HEK293T (cell line): ENCODE measurements around the gene C16orf96.

Source experiments
- ARNT ChIP-seq: fragments of 450-650 bp; IDR thresholded peaks from 2 replicates; pipeline ENCODE4 v1.6.1; 2017; ENCODE audit warnings: mild to moderate bottlenecking
- ELF4 ChIP-seq: fragments of 450-650 bp; IDR thresholded peaks from 2 replicates; pipeline ENCODE4 v1.6.1; 2017; ENCODE audit warnings: antibody characterized with exemption
- FOXA1 ChIP-seq: fragments of 450-650 bp; IDR thresholded peaks from 2 replicates; pipeline ENCODE4 v1.6.1; 2016; ENCODE audit warnings: mild to moderate bottlenecking
- FOXK2 ChIP-seq: fragments of 450-650 bp; IDR thresholded peaks from 2 replicates; pipeline ENCODE4 v1.6.1; 2016; ENCODE audit warnings: mild to moderate bottlenecking
- FOXM1 ChIP-seq: fragments of 450-650 bp; IDR thresholded peaks from 2 replicates; pipeline ENCODE4 v1.6.1; 2017; ENCODE audit warnings: mild to moderate bottlenecking, borderline replicate concordance
- LEF1 ChIP-seq: fragments of 450-650 bp; IDR thresholded peaks from 2 replicates; pipeline ENCODE4 v1.6.1; 2017; ENCODE audit warnings: mild to moderate bottlenecking, borderline replicate concordance
- ZNF384 ChIP-seq: fragments of 450-650 bp; IDR thresholded peaks from 2 replicates; pipeline ENCODE4 v1.6.1; 2016

DNA sequence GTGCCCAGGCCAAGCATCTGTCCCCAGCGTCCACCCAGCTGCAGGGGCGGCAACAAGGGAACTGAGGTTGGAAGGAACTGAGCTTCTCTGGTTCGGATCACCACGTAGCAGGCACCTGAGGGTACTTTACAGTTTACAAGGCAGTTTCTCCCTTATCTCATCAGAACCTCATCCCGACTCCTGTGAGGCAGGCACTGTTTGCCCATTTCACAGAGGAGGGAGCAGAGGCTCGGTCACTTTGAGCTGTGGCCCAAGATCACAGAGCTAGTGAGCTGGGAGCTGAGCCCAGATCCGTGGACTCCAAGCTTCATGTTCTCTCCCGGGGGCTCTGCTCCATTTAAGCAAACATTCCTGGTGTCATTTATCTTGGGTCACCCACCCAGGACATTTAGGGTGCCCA is 43.4 kb downstream of the C16orf96 start:
- no peak for TF ChIP-seq FOXM1
- no peak for TF ChIP-seq ELF4
- TF ChIP-seq FOXA1: no peak
- TF ChIP-seq LEF1: no peak
- TF ChIP-seq ARNT: no peak
- no peak for TF ChIP-seq FOXK2
- no peak for TF ChIP-seq ZNF384
